NCI-H524 (cell line): ENCODE measurements around the gene SNHG17.
"Not testable (repeated sequence)": the region's sequence is repeated elsewhere in the genome, so short reads cannot be mapped to it uniquely, and the experiment has no call there.

ENCODE experiments used
- DNase-seq, 2 experiments: peaks; one replicate each; lab custom pipeline; 2025; lab: John Stamatoyannopoulos, UW

SNHG17 gene

GRCh38 chr20:38420388-38421085, 14.6 kb downstream of the SNHG17 start:
- no peak for DNase-seq

GRCh38 chr20:38418509-38419204, 16.5 kb downstream of the SNHG17 start:
- DNase-seq: peak; percentile 94 to 98

GRCh38 chr20:38414769-38415450, 20.2 kb downstream of the SNHG17 start:
- DNase-seq: no peak

- no peak for DNase-seq
Observed at GRCh38 chr20:38412877-38413577, 22.1 kb downstream of the SNHG17 start.

GRCh38 chr20:38407822-38408221, 27.3 kb downstream of the SNHG17 start:
- DNase-seq: peak in 1 of 2 experiments; percentile 40

- no peak for DNase-seq
Observed at GRCh38 chr20:38407321-38407720, 27.8 kb downstream of the SNHG17 start.

GRCh38 chr20:38406476-38406875, 28.7 kb downstream of the SNHG17 start:
- no peak for DNase-seq

GRCh38 chr20:38405132-38405531, 30.0 kb downstream of the SNHG17 start:
- DNase-seq: no peak

- no peak for DNase-seq
Observed at GRCh38 chr20:38404016-38404415, 31.1 kb downstream of the SNHG17 start.

- DNase-seq: no peak
Observed at GRCh38 chr20:38402816-38403215, 32.3 kb downstream of the SNHG17 start.

- DNase-seq: no peak
Observed at GRCh38 chr20:38402089-38402488, 33.0 kb downstream of the SNHG17 start.

- peak; percentile 54 to 74 for DNase-seq
Observed at GRCh38 chr20:38395751-38396395, 39.3 kb downstream of the SNHG17 start.

GRCh38 chr20:38395165-38395564, 40.0 kb downstream of the SNHG17 start:
- no peak for DNase-seq

GRCh38 chr20:38393259-38393658, 41.9 kb downstream of the SNHG17 start:
- no peak for DNase-seq

GRCh38 chr20:38392356-38392755, 42.8 kb downstream of the SNHG17 start:
- no peak for DNase-seq

- peak in 1 of 2 experiments; percentile 18 for DNase-seq
Observed at GRCh38 chr20:38387953-38388352, 47.2 kb downstream of the SNHG17 start.

GRCh38 chr20:38386851-38387250, 48.3 kb downstream of the SNHG17 start:
- DNase-seq: no peak

GRCh38 chr20:38386004-38386403, 49.1 kb downstream of the SNHG17 start:
- no peak for DNase-seq

- DNase-seq: no peak
Observed at GRCh38 chr20:38383147-38383546, 52.0 kb downstream of the SNHG17 start.

GRCh38 chr20:38377838-38378237, 57.3 kb downstream of the SNHG17 start:
- not testable (repeated sequence) for DNase-seq

GRCh38 chr20:38377039-38377685, 58.0 kb downstream of the SNHG17 start:
- DNase-seq: peak in 1 of 2 experiments; percentile 31
